DOHH2 (cell line): ENCODE data around the gene SRCAP.
"Not testable (repeated sequence)": the region's sequence is repeated elsewhere in the genome, so short reads cannot be mapped to it uniquely, and the experiment has no call there.

Experiments used
- H3F3A ChIP-seq: fragments of 200-600 bp; sonication (generic), shearing (Covaris generic); 2 replicates; pipeline ENCODE4 v1.6.0; 2016; ENCODE audit warnings: antibody characterized with exemption, mild to moderate bottlenecking; ENCODE audit not compliant: control insufficient read depth, insufficient read depth
- H3K27ac ChIP-seq: fragments of 200-600 bp; sonication (generic); 2 replicates; pipeline ENCODE4 v1.5.1; 2014; ENCODE audit warnings: low read depth, mild to moderate bottlenecking, low read length, moderate library complexity
- H3K27me3 ChIP-seq: fragments of 200-600 bp; sonication (generic); 2 replicates; pipeline ENCODE4 v1.6.1; 2014; ENCODE audit warnings: mild to moderate bottlenecking, low read length, mixed read lengths; ENCODE audit not compliant: control insufficient read depth
- H3K36me3 ChIP-seq: fragments of 200-600 bp; sonication (generic); 2 replicates; pipeline ENCODE4 v1.6.1; 2014; ENCODE audit warnings: mild to moderate bottlenecking, low read length, moderate library complexity, mixed read lengths; ENCODE audit not compliant: control insufficient read depth
- H3K4me1 ChIP-seq: fragments of 200-600 bp; sonication (generic); 2 replicates; pipeline ENCODE4 v1.6.1; 2014; ENCODE audit warnings: mild to moderate bottlenecking, low read length, mixed read lengths; ENCODE audit not compliant: control insufficient read depth
- H3K4me2 ChIP-seq: fragments of 200-600 bp; sonication (generic); 2 replicates; pipeline ENCODE4 v1.6.0; 2014; ENCODE audit warnings: mild to moderate bottlenecking, low read length, moderate library complexity
- H3K4me3 ChIP-seq: fragments of 200-600 bp; sonication (generic); 2 replicates; pipeline ENCODE4 v1.5.1; 2014; ENCODE audit warnings: mild to moderate bottlenecking, low read length, mixed read lengths
- H3K79me2 ChIP-seq: fragments of 200-600 bp; sonication (generic); 2 replicates; pipeline ENCODE4 v1.6.1; 2014; ENCODE audit warnings: mild to moderate bottlenecking, low read length, mixed read lengths; ENCODE audit not compliant: control insufficient read depth
- H3K9me2 ChIP-seq: fragments of 200-600 bp; sonication (generic); replicated peaks from 2 replicates; pipeline ENCODE4 v1.6.1; 2014; ENCODE audit warnings: mild to moderate bottlenecking, low read length, mixed read lengths; ENCODE audit not compliant: control insufficient read depth
- H3K9me3 ChIP-seq: fragments of 200-600 bp; sonication (generic); 2 replicates; pipeline ENCODE4 v1.6.1; 2014; ENCODE audit warnings: antibody characterized with exemption, low read length, mixed read lengths; ENCODE audit not compliant: control insufficient read depth, insufficient read depth
- H4K20me1 ChIP-seq: fragments of 200-600 bp; sonication (generic); 2 replicates; pipeline ENCODE4 v1.6.0; 2014; ENCODE audit warnings: low read depth, mild to moderate bottlenecking, antibody characterized with exemption, low read length, moderate library complexity; ENCODE audit not compliant: control insufficient read depth, insufficient read depth
- EZH2phosphoT487 ChIP-seq: fragments of 200-600 bp; sonication (generic); IDR thresholded peaks from 2 replicates; pipeline ENCODE4 v1.6.1; 2017; ENCODE audit warnings: borderline replicate concordance, mild to moderate bottlenecking, antibody characterized with exemption, low read length, moderate library complexity, mixed read lengths
- TF ChIP-seq, protein P1 (sequence below): fragments of 200-600 bp; sonication (generic); IDR thresholded peaks from one replicate; pipeline ENCODE4 v1.5.1; 2014; ENCODE audit warnings: antibody characterized with exemption, mild to moderate bottlenecking, low read depth, low read length; ENCODE audit not compliant: poor library complexity, severe bottlenecking

Gene SRCAP

GRCh38 chr16:30700491-30700890 is 1.5 kb downstream of the SRCAP start:
- Histone ChIP-seq H3K27me3 (no peaks in the 10 kb centered on the region), H3K9me2 (no peaks in the 10 kb centered on the region), H3K79me2 (peaks cover 45% of the 10 kb centered on the region), H4K20me1 (peaks cover 6% of the 10 kb centered on the region), H3K4me2 (peak overlapping the region; percentile 91), H3K36me3 (peaks cover 59% of the 10 kb centered on the region), H3K9me3 (no peaks in the 10 kb centered on the region), H3F3A (peaks cover 2% of the 10 kb centered on the region; the same call in 1 of the 2 replicates), H3K27ac (no peak overlapping the region), H3K4me3 (peak overlapping the region; percentile 84; the same call in 1 of the 2 replicates), H3K4me1 (peaks cover 24% of the 10 kb centered on the region)
- TF ChIP-seq EZH2phosphoT487: no peak
- TF ChIP-seq, protein P1, sequence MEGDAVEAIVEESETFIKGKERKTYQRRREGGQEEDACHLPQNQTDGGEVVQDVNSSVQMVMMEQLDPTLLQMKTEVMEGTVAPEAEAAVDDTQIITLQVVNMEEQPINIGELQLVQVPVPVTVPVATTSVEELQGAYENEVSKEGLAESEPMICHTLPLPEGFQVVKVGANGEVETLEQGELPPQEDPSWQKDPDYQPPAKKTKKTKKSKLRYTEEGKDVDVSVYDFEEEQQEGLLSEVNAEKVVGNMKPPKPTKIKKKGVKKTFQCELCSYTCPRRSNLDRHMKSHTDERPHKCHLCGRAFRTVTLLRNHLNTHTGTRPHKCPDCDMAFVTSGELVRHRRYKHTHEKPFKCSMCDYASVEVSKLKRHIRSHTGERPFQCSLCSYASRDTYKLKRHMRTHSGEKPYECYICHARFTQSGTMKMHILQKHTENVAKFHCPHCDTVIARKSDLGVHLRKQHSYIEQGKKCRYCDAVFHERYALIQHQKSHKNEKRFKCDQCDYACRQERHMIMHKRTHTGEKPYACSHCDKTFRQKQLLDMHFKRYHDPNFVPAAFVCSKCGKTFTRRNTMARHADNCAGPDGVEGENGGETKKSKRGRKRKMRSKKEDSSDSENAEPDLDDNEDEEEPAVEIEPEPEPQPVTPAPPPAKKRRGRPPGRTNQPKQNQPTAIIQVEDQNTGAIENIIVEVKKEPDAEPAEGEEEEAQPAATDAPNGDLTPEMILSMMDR: no peak

DNA sequence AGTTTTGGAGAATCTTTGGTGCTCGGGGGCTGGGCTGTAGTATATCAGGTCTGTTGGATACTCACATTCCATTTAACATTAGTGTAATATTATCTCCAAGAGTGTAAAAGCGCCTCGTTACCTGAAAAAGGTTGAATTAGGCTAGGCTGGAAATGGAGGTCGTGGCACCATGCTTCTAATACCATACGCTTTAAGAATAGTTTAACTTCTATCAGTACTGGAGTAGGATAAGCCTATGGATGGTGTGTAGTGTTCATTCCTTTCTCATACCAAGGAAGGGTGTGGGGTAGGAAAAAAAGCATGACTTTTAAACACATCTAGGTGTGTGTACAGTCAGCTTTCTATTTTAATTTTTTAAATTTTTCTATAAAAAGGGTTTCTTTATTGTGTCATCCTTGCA is 2.0 kb downstream of the SRCAP start:
- H3K4me1 ChIP-seq: peaks cover 24% of the 10 kb centered on the region
- H3K9me3 ChIP-seq: no peaks in the 10 kb centered on the region
- H3K4me2 ChIP-seq: peak overlapping the region; percentile 91; the same call in 1 of the 2 replicates
- no peaks in the 10 kb centered on the region for H3K9me2 ChIP-seq
- peaks cover 64% of the 10 kb centered on the region for H3K36me3 ChIP-seq
- TF ChIP-seq, protein P1: no peak
- no peak for TF ChIP-seq EZH2phosphoT487
- H4K20me1 ChIP-seq: peaks cover 6% of the 10 kb centered on the region
- H3K4me3 ChIP-seq: no peak overlapping the region
- H3F3A ChIP-seq: peaks cover 2% of the 10 kb centered on the region; the same call in 1 of the 2 replicates
- H3K27me3 ChIP-seq: no peaks in the 10 kb centered on the region
- no peak overlapping the region for H3K27ac ChIP-seq
- H3K79me2 ChIP-seq: peaks cover 45% of the 10 kb centered on the region

DNA sequence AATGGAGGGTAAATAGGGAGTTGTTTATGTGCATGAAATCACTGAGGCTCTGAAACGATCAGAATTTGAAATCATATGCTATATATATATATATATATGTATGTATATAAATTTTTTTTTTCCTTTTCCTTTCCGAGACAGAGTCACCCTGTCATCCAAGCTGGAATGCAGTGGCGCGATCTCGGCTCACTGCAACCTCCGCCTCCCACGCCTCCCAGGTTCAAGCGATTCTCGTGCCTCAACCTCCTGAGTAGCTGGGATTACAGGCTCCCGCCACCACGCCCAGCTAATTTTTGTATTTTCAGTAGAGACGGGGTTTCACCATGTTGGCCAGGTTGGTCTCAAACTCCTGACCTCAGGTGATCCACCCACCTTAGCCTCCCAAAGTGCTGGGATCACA is 4.1 kb downstream of the SRCAP start:
- Histone ChIP-seq H3K4me1 (peaks cover 15% of the 10 kb centered on the region), H3K79me2 (peaks cover 44% of the 10 kb centered on the region), H3K36me3 (peaks cover 85% of the 10 kb centered on the region)
- H3K9me3 ChIP-seq, H3K9me2 ChIP-seq, H3K27me3 ChIP-seq, H4K20me1 ChIP-seq, H3K4me3 ChIP-seq, H3K4me2 ChIP-seq, H3F3A ChIP-seq, H3K27ac ChIP-seq: not testable (repeated sequence)

DNA sequence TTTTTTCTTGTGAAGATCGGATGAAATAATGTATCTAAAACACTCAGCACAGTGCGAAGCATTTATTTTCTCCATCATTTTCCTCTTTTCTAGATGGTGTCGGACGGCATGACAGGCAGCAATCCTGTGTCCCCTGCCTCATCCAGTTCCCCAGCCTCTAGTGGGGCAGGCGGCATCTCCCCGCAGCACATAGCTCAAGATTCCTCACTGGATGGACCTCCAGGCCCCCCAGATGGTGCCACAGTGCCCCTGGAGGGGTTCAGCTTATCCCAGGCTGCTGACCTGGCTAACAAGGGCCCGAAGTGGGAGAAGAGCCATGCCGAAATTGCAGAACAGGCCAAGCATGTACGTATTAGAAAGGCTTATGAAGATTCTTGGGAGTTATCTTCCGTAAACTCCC is 5.0 kb downstream of the SRCAP start:
- H3K27me3 ChIP-seq: no peaks in the 10 kb centered on the region
- no peak for TF ChIP-seq EZH2phosphoT487
- TF ChIP-seq, protein P1: no peak
- no peaks in the 10 kb centered on the region for H3K9me2 ChIP-seq
- peaks cover 6% of the 10 kb centered on the region for H4K20me1 ChIP-seq
- H3K36me3 ChIP-seq: peaks cover 88% of the 10 kb centered on the region
- H3K4me3 ChIP-seq: no peak overlapping the region
- H3K4me1 ChIP-seq: peaks cover 15% of the 10 kb centered on the region
- H3K27ac ChIP-seq: no peak overlapping the region
- H3F3A ChIP-seq: peaks cover 2% of the 10 kb centered on the region; the same call in 1 of the 2 replicates
- no peaks in the 10 kb centered on the region for H3K9me3 ChIP-seq
- H3K79me2 ChIP-seq: peaks cover 39% of the 10 kb centered on the region
- H3K4me2 ChIP-seq: no peak overlapping the region
